ENCODE measurements around the gene MS4A10. TPM values are rescaled to one million over a fixed set of nuclear protein-coding genes. Genes with fewer than 3 reads are reported as not detected.
"Not testable (repeated sequence)": the region's sequence is repeated elsewhere in the genome, so short reads cannot be mapped to it uniquely, and the experiment has no call there.

MS4A10 gene
- total RNA-seq, 1 donor = not detected

DNA sequence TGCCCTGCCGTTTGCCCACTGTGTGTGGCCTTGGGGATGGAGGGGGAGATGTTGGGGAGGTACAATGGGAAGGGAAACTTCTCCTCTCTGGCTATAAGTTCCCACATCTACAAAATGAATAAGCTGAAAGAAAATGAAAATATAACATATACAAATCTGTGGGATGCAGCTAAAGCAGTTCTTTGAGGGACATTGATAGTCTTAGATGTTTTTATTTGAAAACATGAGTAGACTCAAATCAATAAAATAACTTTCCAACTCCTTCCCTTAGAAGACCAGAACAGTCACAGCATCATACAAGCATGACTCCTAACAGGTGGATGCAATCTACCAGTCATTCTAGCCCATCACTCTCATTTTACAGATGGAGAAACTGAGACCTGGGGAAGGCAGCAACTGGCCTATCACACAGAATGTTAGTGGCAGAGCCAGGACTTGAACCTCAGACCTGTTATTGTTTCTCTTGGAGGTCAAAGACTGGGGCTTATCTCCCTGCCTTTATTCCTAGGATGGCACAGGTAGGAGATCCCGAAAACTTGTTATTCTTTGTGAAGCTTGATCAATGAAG is 31.5 kb downstream of the MS4A10 start:
- Histone ChIP-seq H2AFZ (ENCODE audit: low read length) (no peak overlapping the region), H3K4me2 (ENCODE audit: insufficient read depth, low read length) (no peak overlapping the region), H4K20me1 (ENCODE audit: insufficient read depth, low read length) (no peaks in the 10 kb centered on the region), H3K4me3 (ENCODE audit: insufficient read depth, low read length) (no peak overlapping the region), H3K79me2 (ENCODE audit: insufficient read depth, low read length) (no peaks in the 10 kb centered on the region), H3K4me1 (ENCODE audit: insufficient read depth, low read length) (no peaks in the 10 kb centered on the region), H3K27me3 (ENCODE audit: insufficient read depth, low read length) (no peaks in the 10 kb centered on the region), H3K9me3 (ENCODE audit: low read depth, low read length) (peaks cover 9% of the 10 kb centered on the region), H3K27ac (ENCODE audit: low read depth, low read length) (no peak overlapping the region), H3K36me3 (ENCODE audit: insufficient read depth, low read length) (no peaks in the 10 kb centered on the region)
- TF ChIP-seq, protein P1, sequence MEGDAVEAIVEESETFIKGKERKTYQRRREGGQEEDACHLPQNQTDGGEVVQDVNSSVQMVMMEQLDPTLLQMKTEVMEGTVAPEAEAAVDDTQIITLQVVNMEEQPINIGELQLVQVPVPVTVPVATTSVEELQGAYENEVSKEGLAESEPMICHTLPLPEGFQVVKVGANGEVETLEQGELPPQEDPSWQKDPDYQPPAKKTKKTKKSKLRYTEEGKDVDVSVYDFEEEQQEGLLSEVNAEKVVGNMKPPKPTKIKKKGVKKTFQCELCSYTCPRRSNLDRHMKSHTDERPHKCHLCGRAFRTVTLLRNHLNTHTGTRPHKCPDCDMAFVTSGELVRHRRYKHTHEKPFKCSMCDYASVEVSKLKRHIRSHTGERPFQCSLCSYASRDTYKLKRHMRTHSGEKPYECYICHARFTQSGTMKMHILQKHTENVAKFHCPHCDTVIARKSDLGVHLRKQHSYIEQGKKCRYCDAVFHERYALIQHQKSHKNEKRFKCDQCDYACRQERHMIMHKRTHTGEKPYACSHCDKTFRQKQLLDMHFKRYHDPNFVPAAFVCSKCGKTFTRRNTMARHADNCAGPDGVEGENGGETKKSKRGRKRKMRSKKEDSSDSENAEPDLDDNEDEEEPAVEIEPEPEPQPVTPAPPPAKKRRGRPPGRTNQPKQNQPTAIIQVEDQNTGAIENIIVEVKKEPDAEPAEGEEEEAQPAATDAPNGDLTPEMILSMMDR (IDR thresholded peaks at IDR 0.05; ENCODE audit: extremely low read depth, low read depth, low read length) = no peak
- peak; percentile 11 for DNase-seq (ENCODE audit: insufficient read length, low spot score, missing footprints)

DNA sequence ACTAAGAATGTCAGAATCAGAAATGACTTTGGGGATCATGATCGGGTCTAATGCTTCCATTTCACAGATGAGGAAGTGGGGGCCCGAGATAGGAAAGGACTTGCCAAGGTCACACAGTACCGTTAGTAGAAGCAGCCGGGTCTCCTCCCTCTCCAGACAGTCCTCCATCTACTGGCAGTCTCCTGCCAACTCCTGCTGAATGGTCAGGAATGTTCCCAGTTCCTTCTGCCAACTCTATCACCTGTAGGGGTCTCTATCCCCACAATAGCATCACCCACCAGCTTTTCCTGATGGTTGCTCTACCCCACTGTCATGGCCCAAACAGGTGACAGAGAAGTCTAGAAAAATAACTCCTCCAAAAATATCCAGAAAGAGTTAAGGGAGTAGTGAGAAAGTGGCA is 32.9 kb downstream of the MS4A10 start:
- DNase-seq (ENCODE audit: insufficient read length, low spot score, missing footprints) = peak; percentile 53
- Histone ChIP-seq H3K27me3 (ENCODE audit: insufficient read depth, low read length) (no peaks in the 10 kb centered on the region), H3K27ac (ENCODE audit: low read depth, low read length) (no peak overlapping the region), H3K4me2 (ENCODE audit: insufficient read depth, low read length) (no peak overlapping the region), H4K20me1 (ENCODE audit: insufficient read depth, low read length) (no peaks in the 10 kb centered on the region), H2AFZ (ENCODE audit: low read length) (no peak overlapping the region), H3K9me3 (ENCODE audit: low read depth, low read length) (peaks cover 9% of the 10 kb centered on the region), H3K4me1 (ENCODE audit: insufficient read depth, low read length) (no peaks in the 10 kb centered on the region), H3K4me3 (ENCODE audit: insufficient read depth, low read length) (no peak overlapping the region), H3K79me2 (ENCODE audit: insufficient read depth, low read length) (no peaks in the 10 kb centered on the region), H3K36me3 (ENCODE audit: insufficient read depth, low read length) (no peaks in the 10 kb centered on the region)
- TF ChIP-seq, protein P1 (IDR thresholded peaks at IDR 0.05; ENCODE audit: extremely low read depth, low read depth, low read length) = no peak

DNA sequence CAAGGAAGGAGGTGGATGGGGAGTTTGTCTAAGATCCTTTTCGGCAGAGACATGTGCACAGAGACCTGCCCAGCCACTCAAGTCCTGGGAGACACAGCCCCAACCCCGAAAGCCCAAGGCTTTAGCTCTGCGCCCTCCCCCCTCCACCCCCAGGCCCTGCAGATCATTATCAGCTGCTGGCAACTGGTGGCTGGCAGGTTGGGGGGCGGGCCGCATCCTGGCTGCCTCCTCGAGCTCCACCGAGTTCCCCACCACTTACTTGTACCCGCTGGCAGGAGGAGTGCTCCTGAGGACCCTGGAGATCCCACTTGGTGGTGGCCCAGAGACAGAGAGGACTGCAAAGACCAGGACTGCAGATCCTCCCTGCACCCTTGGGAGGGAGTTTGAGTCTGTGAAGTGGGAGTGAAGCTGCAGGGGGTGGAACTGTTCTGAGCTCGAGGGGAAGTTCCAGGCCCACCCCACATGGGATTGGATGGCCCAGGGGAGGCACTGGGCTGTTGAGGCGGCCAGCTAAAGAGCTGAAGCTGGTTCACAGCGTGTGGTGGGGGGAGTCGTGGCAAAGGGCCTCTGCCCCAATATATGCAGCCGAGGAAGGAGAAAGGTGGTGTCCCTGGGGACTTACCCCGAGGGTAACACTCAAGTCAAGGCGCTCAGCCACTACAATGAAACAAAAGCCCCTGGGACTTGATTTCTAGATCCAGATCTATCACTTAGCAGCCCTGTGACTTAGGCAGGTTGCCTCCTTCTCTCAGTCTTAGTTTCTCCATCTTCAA is 36.9 kb downstream of the MS4A10 start:
- H3K27ac ChIP-seq (ENCODE audit: low read depth, low read length) = no peak overlapping the region
- no peaks in the 10 kb centered on the region for H3K36me3 ChIP-seq (ENCODE audit: insufficient read depth, low read length)
- H3K27me3 ChIP-seq (ENCODE audit: insufficient read depth, low read length) = peaks cover 3% of the 10 kb centered on the region
- H4K20me1 ChIP-seq (ENCODE audit: insufficient read depth, low read length) = peaks cover 2% of the 10 kb centered on the region
- DNase-seq (ENCODE audit: insufficient read length, low spot score, missing footprints) = peak; percentile 45
- no peak overlapping the region for H3K4me2 ChIP-seq (ENCODE audit: insufficient read depth, low read length)
- no peak overlapping the region for H2AFZ ChIP-seq (ENCODE audit: low read length)
- TF ChIP-seq, protein P1 (IDR thresholded peaks at IDR 0.05; ENCODE audit: extremely low read depth, low read depth, low read length) = no peak
- peaks cover 3% of the 10 kb centered on the region for H3K9me3 ChIP-seq (ENCODE audit: low read depth, low read length)
- no peaks in the 10 kb centered on the region for H3K79me2 ChIP-seq (ENCODE audit: insufficient read depth, low read length)
- no peaks in the 10 kb centered on the region for H3K4me1 ChIP-seq (ENCODE audit: insufficient read depth, low read length)
- H3K4me3 ChIP-seq (ENCODE audit: insufficient read depth, low read length) = no peak overlapping the region

DNA sequence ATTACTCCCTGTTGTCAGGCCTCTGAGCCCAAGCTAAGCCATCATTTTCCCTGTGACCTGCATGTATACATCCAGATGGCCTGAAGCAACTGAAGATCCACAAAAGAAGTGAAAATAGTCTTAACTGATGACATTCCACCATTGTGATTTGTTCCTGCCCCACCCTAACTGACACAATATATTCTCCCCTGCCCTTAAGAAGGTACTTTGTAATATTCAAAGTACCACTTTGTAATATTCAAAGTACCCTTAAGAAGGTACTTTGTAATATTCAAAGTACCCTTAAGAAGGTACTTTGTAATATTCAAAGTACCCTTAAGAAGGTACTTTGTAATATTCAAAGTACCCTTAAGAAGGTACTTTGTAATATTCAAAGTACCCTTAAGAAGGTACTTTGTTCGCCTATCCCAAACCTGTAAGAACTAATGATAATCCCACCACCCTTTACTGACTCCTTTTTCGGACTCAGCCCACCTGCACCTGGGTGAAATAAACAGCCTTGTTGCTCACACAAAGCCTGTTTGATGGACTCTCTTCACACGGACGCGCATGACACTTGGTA is 38.7 kb downstream of the MS4A10 start:
- H4K20me1 ChIP-seq (ENCODE audit: insufficient read depth, low read length); H3K36me3 ChIP-seq (ENCODE audit: insufficient read depth, low read length); H3K27ac ChIP-seq (ENCODE audit: low read depth, low read length); H3K4me3 ChIP-seq (ENCODE audit: insufficient read depth, low read length); H3K4me2 ChIP-seq (ENCODE audit: insufficient read depth, low read length); H3K9me3 ChIP-seq (ENCODE audit: low read depth, low read length); DNase-seq (ENCODE audit: insufficient read length, low spot score, missing footprints); H2AFZ ChIP-seq (ENCODE audit: low read length); H3K4me1 ChIP-seq (ENCODE audit: insufficient read depth, low read length); H3K79me2 ChIP-seq (ENCODE audit: insufficient read depth, low read length): not testable (repeated sequence)
- peaks cover 13% of the 10 kb centered on the region for H3K27me3 ChIP-seq (ENCODE audit: insufficient read depth, low read length)

Data from osteoblast (primary cell).